Endothelial cell of umbilical vein (primary cell): ENCODE results near the gene ZIC4. TPM values are rescaled to one million over a fixed set of nuclear protein-coding genes. Genes with fewer than 3 reads are reported as not detected.
A peak's percentile ranks its signal among the peaks of the same experiment; 100 is the strongest.

Experiments
- BruUV-seq: library from RNA; stranded (reverse); fragments of 400-500 nt; replicated peaks from 2 replicates; lab custom pipeline; 2021; lab: Mats Ljungman, UMichigan
- CTCF ChIA-PET: fragments of 300-600, 350-600 bp; sonication (Branson Sonifier 250); formaldehyde crosslinking; loops from one replicate; lab custom pipeline; 2021; ENCODE audit warnings: antibody characterized with exemption, inconsistent platforms; lab: Charles Lee
- POLR2A ChIA-PET: fragments of 300-600, 350-600 bp; sonication (Branson Sonifier 250); formaldehyde crosslinking; loops from one replicate; lab custom pipeline; 2021; ENCODE audit warnings: antibody characterized with exemption, inconsistent platforms; lab: Charles Lee
- DNase-seq: peaks from one replicate; pipeline ENCODE4 v3.0.0-alpha.2; 2011; ENCODE audit warnings: low read depth, low spot score
- FAIRE-seq: peaks from 2 replicates; lab custom pipeline; 2011; peaks lifted over from hg19 to GRCh38; lab: Jason Lieb, UNC
- H2AFZ ChIP-seq: 2 replicates; pipeline ENCODE4 v1.6.0; 2012; ENCODE audit warnings: low read depth, low read length, control low read depth, inconsistent platforms
- H3K27ac ChIP-seq: 2 replicates; pipeline ENCODE4 v1.5.1; 2011; ENCODE audit warnings: low read depth, mild to moderate bottlenecking, control low read depth, low read length, moderate library complexity; ENCODE audit not compliant: insufficient read depth
- H3K27me3 ChIP-seq, 2 experiments: 2 replicates each; pipeline versions ENCODE4 v1.6.0 to v1.6.1; 2011; ENCODE audit warnings: low read length in 2 of 2, mixed read lengths in 1 of 2; ENCODE audit not compliant: control insufficient read depth in 2 of 2, insufficient read depth in 2 of 2
- H3K36me3 ChIP-seq, 2 experiments: 2 replicates in 1 of 2; 3 replicates in 1 of 2; pipeline ENCODE4 v1.5.1; 2011; ENCODE audit warnings: low read length in 2 of 2, mild to moderate bottlenecking in 1 of 2, moderate library complexity in 1 of 2; ENCODE audit not compliant: control insufficient read depth in 2 of 2, insufficient read depth in 2 of 2; ENCODE audit errors: extremely low read depth in 1 of 2
- H3K4me1 ChIP-seq: 3 replicates; pipeline ENCODE4 v1.5.1; 2011; ENCODE audit warnings: mild to moderate bottlenecking, low read length; ENCODE audit not compliant: control insufficient read depth, insufficient read depth; ENCODE audit errors: extremely low read depth
- H3K4me2 ChIP-seq: 2 replicates; pipeline ENCODE4 v1.6.1; 2011; ENCODE audit warnings: low read length, control low read depth, mixed read lengths; ENCODE audit not compliant: insufficient read depth
- H3K4me3 ChIP-seq, 3 experiments: fragments of 200-600 bp in 1 of 3; sonication (generic), shearing (Covaris generic) in 1 of 3; replicated peaks in 1 of 3; 2 replicates each; pipeline ENCODE4 v1.5.1; 2011 to 2016; ENCODE audit warnings: control low read depth in 3 of 3, low read length in 3 of 3, mild to moderate bottlenecking in 2 of 3, inconsistent platforms in 1 of 3, low read depth in 1 of 3, moderate library complexity in 1 of 3; ENCODE audit not compliant: insufficient read depth in 1 of 3
- H3K79me2 ChIP-seq: 2 replicates; pipeline ENCODE4 v1.6.0; 2012; ENCODE audit warnings: low read length, inconsistent platforms; ENCODE audit not compliant: control insufficient read depth, insufficient read depth
- H3K9ac ChIP-seq: replicated peaks from 2 replicates; pipeline ENCODE3; 2011; ENCODE audit warnings: low read length, control low read depth; ENCODE audit not compliant: insufficient read depth; ENCODE audit errors: extremely low read depth
- H3K9me1 ChIP-seq: replicated peaks from 3 replicates; pipeline ENCODE4 v1.6.0; 2011; ENCODE audit warnings: mild to moderate bottlenecking, low read length; ENCODE audit not compliant: control insufficient read depth, insufficient read depth; ENCODE audit errors: extremely low read depth
- H3K9me3 ChIP-seq: replicated peaks from 2 replicates; pipeline ENCODE4 v1.5.1; 2012; ENCODE audit warnings: low read length, inconsistent platforms; ENCODE audit not compliant: control insufficient read depth, insufficient read depth
- H4K20me1 ChIP-seq: replicated peaks from 2 replicates; pipeline ENCODE3; 2011; ENCODE audit warnings: mild to moderate bottlenecking, low read length; ENCODE audit not compliant: control insufficient read depth, insufficient read depth; ENCODE audit errors: extremely low read depth
- CTCF ChIP-seq, 2 donors: IDR thresholded peaks; 1 replicate in 1 of 2; 2 replicates in 1 of 2; pipeline ENCODE4 v1.5.1; 2011; ENCODE audit warnings: low read length in 2 of 2, mild to moderate bottlenecking in 2 of 2, moderate library complexity in 2 of 2, control low read depth in 1 of 2, inconsistent platforms in 1 of 2, low read depth in 1 of 2; ENCODE audit not compliant: insufficient read depth in 1 of 2; ENCODE audit errors: extremely low read depth in 1 of 2
- EZH2 ChIP-seq: IDR thresholded peaks from 2 replicates; pipeline ENCODE4 v1.6.1; 2012; ENCODE audit warnings: borderline replicate concordance, low read depth, mild to moderate bottlenecking, moderate library complexity, low read length, inconsistent platforms; ENCODE audit not compliant: severe bottlenecking
- GATA2 ChIP-seq: IDR thresholded peaks from 2 replicates; pipeline ENCODE4 v1.7.0; 2011; ENCODE audit warnings: low read depth, mild to moderate bottlenecking, moderate library complexity, mixed read lengths, low read length; ENCODE audit not compliant: insufficient read length, insufficient read depth
- POLR2A ChIP-seq: IDR thresholded peaks from 2 replicates; pipeline ENCODE4 v1.6.1; 2012; ENCODE audit warnings: low read depth, mild to moderate bottlenecking, control low read depth, low read length
- dilution Hi-C: fragments of 300-500 bp; cut with MboI; formaldehyde crosslinking; loops from one replicate; pipeline ENCODE4 v1.15.0; 2019; ENCODE audit warnings: low sequenced_read_pairs; ENCODE audit not compliant: extremely low pct_ligation_motif_present
- intact Hi-C: fragments of 100-400 bp; cut with micrococcal nuclease; formaldehyde crosslinking; loops from one replicate; pipeline ENCODE4 v1.10.0; 2022
- polyA plus RNA-seq, 4 experiments: library from polyadenylated mRNA; depleted of rRNA in 3 of 4; stranded (reverse) in 3 of 4; unstranded in 1 of 4; fragments of >200 nt; gene quantifications; 2 replicates each; pipeline versions ENCODE4 v1.2.1 to v1.2.3, GENCODE V29; 2011 to 2012; ENCODE audit warnings: missing spikeins in 1 of 4
- total RNA-seq: library from RNA; stranded (reverse); gene quantifications from 2 replicates; pipeline ENCODE4 v1.2.3, GENCODE V29; 2021

ZIC4 gene
- total and polyA plus RNA-seq, 2 donors (not counting 3 experiments of a cell fraction or from before 2014, with no cell fraction given): not detected

GRCh38 chr3:147369661-147370123 lies 36.7 kb downstream of the ZIC4 start:
- dilution Hi-C loops: no loop called here
- BruUV-seq: no TSS peak
- no peaks in the 10 kb centered on the region for H4K20me1 ChIP-seq
- H3K79me2 ChIP-seq: no peaks in the 10 kb centered on the region
- peak; percentile 94 for TF ChIP-seq EZH2
- no peak for TF ChIP-seq CTCF (IDR thresholded peaks at IDR 0.05; ENCODE audit: extremely low read depth in 1 of 2, insufficient read depth in 1 of 2, low read depth in 1 of 2, low read length in 2 of 2)
- ChIA-PET POLR2A (no interaction called here), CTCF (interaction anchor here (1.1 to 2.8 kb wide), 4 partner anchors 9 to 16 kb away, joined by 4 to 11 read pairs (median 5); no protein-coding TSS in a partner anchor)
- H3K4me3 ChIP-seq: no peak overlapping the region
- H3K4me2 ChIP-seq: no peak overlapping the region
- H3K9me3 ChIP-seq: no peaks in the 10 kb centered on the region
- no peaks in the 10 kb centered on the region for H3K9me1 ChIP-seq
- intact Hi-C loops: no loop called here
- H2AFZ ChIP-seq: no peak overlapping the region
- H3K27ac ChIP-seq: no peak overlapping the region
- DNase-seq: no peak
- peaks cover 88 to 97% of the 10 kb centered on the region in 2 experiments for H3K27me3 ChIP-seq
- FAIRE-seq: no peak
- H3K9ac ChIP-seq: no peak overlapping the region
- no peaks in the 10 kb centered on the region for H3K4me1 ChIP-seq
- H3K36me3 ChIP-seq: no peaks in the 10 kb centered on the region

- Histone ChIP-seq H3K27me3 (peaks cover 88 to 97% of the 10 kb centered on the region in 2 experiments), H4K20me1 (no peaks in the 10 kb centered on the region), H2AFZ (no peak overlapping the region), H3K36me3 (no peaks in the 10 kb centered on the region), H3K9ac (no peak overlapping the region), H3K4me1 (no peaks in the 10 kb centered on the region), H3K4me3 (no peak overlapping the region), H3K4me2 (no peak overlapping the region), H3K27ac (no peak overlapping the region), H3K9me3 (no peaks in the 10 kb centered on the region), H3K79me2 (no peaks in the 10 kb centered on the region), H3K9me1 (no peaks in the 10 kb centered on the region)
- no peak for FAIRE-seq
- no peak for DNase-seq
- dilution Hi-C loops (no loop called here), intact Hi-C loops (no loop called here)
- POLR2A ChIA-PET: no interaction called here
- CTCF ChIA-PET: interaction anchor here (0.5 to 2.8 kb wide), 5 partner anchors 8 to 15 kb away, joined by 3 to 11 read pairs (median 4); no protein-coding TSS in a partner anchor
- no peak for TF ChIP-seq GATA2
- TF ChIP-seq EZH2: peak; percentile 64
- no peak for TF ChIP-seq POLR2A
- no TSS peak for BruUV-seq
Observed at GRCh38 chr3:147369231-147369630, 37.1 kb downstream of the ZIC4 start.
